OCI-LY7 (cell line): ENCODE data around the gene NRG2. TPM values are rescaled to one million over a fixed set of nuclear protein-coding genes. Genes with fewer than 3 reads are reported as not detected.

Experiments used
- BruUV-seq: library from RNA; stranded (reverse); fragments of 400-500 nt; replicated peaks from 2 replicates; lab custom pipeline; 2021; lab: Mats Ljungman, UMichigan
- CTCF ChIA-PET: fragments of 300-600 bp; sonication (Branson Sonifier 250); formaldehyde crosslinking; loops from one replicate; lab custom pipeline; 2022; ENCODE audit warnings: antibody characterized with exemption; ENCODE audit not compliant: unreplicated experiment; lab: Charles Lee
- POLR2A ChIA-PET: fragments of 300-600 bp; sonication (Branson Sonifier 250); formaldehyde crosslinking; loops from one replicate; lab custom pipeline; 2022; ENCODE audit warnings: antibody characterized with exemption; lab: Charles Lee
- DNase-seq: peaks from one replicate; pipeline ENCODE4 v3.0.0-alpha.2; 2015; ENCODE audit warnings: low spot score
- H2AFZ ChIP-seq: fragments of 200-600 bp; sonication (generic), shearing (Covaris generic); 2 replicates; pipeline ENCODE4 v1.6.1; 2014; ENCODE audit warnings: mild to moderate bottlenecking, antibody characterized with exemption, low read length, moderate library complexity
- H3K27ac ChIP-seq: fragments of 200-600 bp; sonication (generic); 2 replicates; pipeline ENCODE4 v1.5.1; 2014; ENCODE audit warnings: mixed run types, low read depth, mild to moderate bottlenecking, moderate library complexity, low read length, inconsistent platforms; ENCODE audit not compliant: poor library complexity, severe bottlenecking
- H3K36me3 ChIP-seq: fragments of 200-600 bp; sonication (generic); 2 replicates; pipeline ENCODE4 v1.6.1; 2014; ENCODE audit warnings: mild to moderate bottlenecking, antibody characterized with exemption, low read length, moderate library complexity, mixed read lengths; ENCODE audit not compliant: insufficient read depth
- H3K4me1 ChIP-seq: fragments of 200-600 bp; sonication (generic); 2 replicates; pipeline ENCODE4 v1.5.1; 2014; ENCODE audit warnings: mild to moderate bottlenecking, low read length; ENCODE audit not compliant: insufficient read depth, poor library complexity, severe bottlenecking
- H3K4me2 ChIP-seq: fragments of 200-600 bp; sonication (generic); 2 replicates; pipeline ENCODE4 v1.6.1; 2014; ENCODE audit warnings: mild to moderate bottlenecking, low read length
- H3K4me3 ChIP-seq: fragments of 200-600 bp; sonication (generic); 2 replicates; pipeline ENCODE4 v1.5.1; 2014; ENCODE audit warnings: mild to moderate bottlenecking, low read depth, low read length; ENCODE audit not compliant: poor library complexity, severe bottlenecking
- H3K79me2 ChIP-seq: fragments of 200-600 bp; sonication (generic); 2 replicates; pipeline ENCODE4 v1.6.1; 2016; ENCODE audit warnings: low read depth, mild to moderate bottlenecking, low read length, moderate library complexity, mixed read lengths; ENCODE audit not compliant: insufficient read depth
- H3K9me2 ChIP-seq: fragments of 200-600 bp; sonication (generic); 2 replicates; pipeline ENCODE4 v1.6.1; 2016; ENCODE audit warnings: mild to moderate bottlenecking, low read length, mixed read lengths; ENCODE audit not compliant: insufficient read depth
- H3K9me3 ChIP-seq: fragments of 200-600 bp; sonication (generic); 2 replicates; pipeline ENCODE4 v1.6.1; 2014; ENCODE audit warnings: mild to moderate bottlenecking, mixed run types, low read length, mixed read lengths
- H4K20me1 ChIP-seq: fragments of 200-600 bp; sonication (generic); 2 replicates; pipeline ENCODE4 v1.6.1; 2014; ENCODE audit warnings: mild to moderate bottlenecking, antibody characterized with exemption, low read length, moderate library complexity, mixed read lengths; ENCODE audit not compliant: insufficient read depth
- CTCF ChIP-seq: fragments of 200-600 bp; sonication (generic); conservative IDR thresholded peaks from 2 replicates; pipeline ENCODE4 v1.5.1; 2014; ENCODE audit warnings: mild to moderate bottlenecking, antibody characterized with exemption, low read length, moderate library complexity, mixed read lengths
- EZH2phosphoT487 ChIP-seq: fragments of 200-600 bp; sonication (generic); IDR thresholded peaks from 2 replicates; pipeline ENCODE4 v1.6.1; 2018; ENCODE audit warnings: low read depth, borderline replicate concordance, mild to moderate bottlenecking, mixed run types, antibody characterized with exemption, low read length, moderate library complexity, mixed read lengths
- intact Hi-C: fragments of 100-400 bp; cut with micrococcal nuclease; formaldehyde crosslinking; loops from one replicate; pipeline ENCODE4 v1.10.0; 2022; ENCODE audit not compliant: unreplicated experiment
- total RNA-seq, 2 experiments: library from RNA; depleted of rRNA in 1 of 2; stranded (reverse); fragments of >200 nt in 1 of 2; shearing (Covaris generic) in 1 of 2; gene quantifications; 2 replicates each; pipeline ENCODE4 v1.2.3, GENCODE V29; 2014 to 2022

Gene NRG2
- total RNA-seq, 2 experiments from 2014 or later: 1.7 TPM; not detected in 1

GRCh38 chr5:139960723-139961383, 82.2 kb downstream of the NRG2 start:
- no TSS peak for BruUV-seq
- no peaks in the 10 kb centered on the region for H3K9me2 ChIP-seq
- intact Hi-C loops: no loop called here
- DNase-seq: no peak
- no peak overlapping the region for H3K27ac ChIP-seq
- no peak overlapping the region for H3K4me2 ChIP-seq
- H2AFZ ChIP-seq: no peak overlapping the region
- no peaks in the 10 kb centered on the region for H3K4me1 ChIP-seq
- H3K4me3 ChIP-seq: no peak overlapping the region
- ChIA-PET POLR2A (interaction anchor here (0.6 kb wide), 1 partner anchor 32 kb away, joined by 3 read pairs; no protein-coding TSS in a partner anchor), CTCF (no interaction called here)
- H3K79me2 ChIP-seq: no peaks in the 10 kb centered on the region
- H3K9me3 ChIP-seq: no peaks in the 10 kb centered on the region
- no peaks in the 10 kb centered on the region for H3K36me3 ChIP-seq
- TF ChIP-seq CTCF (no peak), EZH2phosphoT487 (no peak)
- no peaks in the 10 kb centered on the region for H4K20me1 ChIP-seq

GRCh38 chr5:139958432-139959148, 84.5 kb downstream of the NRG2 start:
- BruUV-seq: no TSS peak

More at GRCh38 chr5:139958432-139959148, 84.5 kb downstream of the NRG2 start:
- no peaks in the 10 kb centered on the region for H3K9me3 ChIP-seq
- no peaks in the 10 kb centered on the region for H3K4me1 ChIP-seq
- no peak overlapping the region for H2AFZ ChIP-seq
- H3K79me2 ChIP-seq: no peaks in the 10 kb centered on the region
- CTCF ChIA-PET: no interaction called here
- no peaks in the 10 kb centered on the region for H4K20me1 ChIP-seq
- H3K4me3 ChIP-seq: no peak overlapping the region
- H3K4me2 ChIP-seq: no peak overlapping the region
- no peak for TF ChIP-seq EZH2phosphoT487
- TF ChIP-seq CTCF: no peak
- H3K9me2 ChIP-seq: no peaks in the 10 kb centered on the region
- H3K36me3 ChIP-seq: no peaks in the 10 kb centered on the region
- intact Hi-C loops: no loop called here
- DNase-seq: no peak
- no peak overlapping the region for H3K27ac ChIP-seq
- POLR2A ChIA-PET: interaction anchor here (0.6 to 0.7 kb wide), 2 partner anchors 25 to 258 kb away, joined by 3 read pairs; no protein-coding TSS in a partner anchor
